Erythroblast (primary cell): ENCODE data around the gene PGBD1.
"Not testable (repeated sequence)": the region's sequence is repeated elsewhere in the genome, so short reads cannot be mapped to it uniquely, and the experiment has no call there.

Source experiments
- GATA1 ChIP-seq: IDR thresholded peaks from 2 replicates; pipeline ENCODE4 v1.6.1; 2011; ENCODE audit warnings: low read depth, mild to moderate bottlenecking, control low read depth, low read length, moderate library complexity
- POLR2A ChIP-seq: IDR thresholded peaks from 2 replicates; pipeline ENCODE4 v1.6.1; 2011; ENCODE audit warnings: mild to moderate bottlenecking, low read length

DNA sequence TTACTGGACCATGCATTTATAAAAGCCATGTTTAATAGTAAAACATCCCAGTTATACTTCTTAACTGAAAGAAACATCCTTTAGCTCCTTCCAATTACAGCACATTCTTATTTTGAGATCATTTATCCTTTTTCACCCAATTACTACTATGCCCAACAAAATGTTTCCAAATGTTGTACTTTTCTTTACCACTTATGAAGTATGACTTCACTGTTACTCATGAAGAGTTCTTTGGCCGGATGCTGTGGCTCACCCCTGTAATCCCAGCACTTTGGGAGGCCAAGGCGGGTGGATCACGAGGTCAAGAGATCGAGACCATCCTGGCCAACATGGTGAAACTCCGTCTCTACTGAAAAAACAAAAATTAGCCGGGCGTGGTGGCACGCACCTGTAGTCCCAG lies 36.5 kb downstream of the PGBD1 start:
- TF ChIP-seq POLR2A, GATA1: not testable (repeated sequence)
